K562 (cell line): Measurements from ENCODE around the gene CENPB. TPM values are rescaled to one million over a fixed set of nuclear protein-coding genes. Genes with fewer than 3 reads are reported as not detected.

Experiments
- FOXA1 ChIP-seq: fragments of 450-650 bp; IDR thresholded peaks from 2 replicates; pipeline ENCODE4 v1.6.1; 2016; ENCODE audit warnings: mild to moderate bottlenecking, borderline replicate concordance
- GABPB2 ChIP-seq: fragments of 250-450 bp; sonication (Bioruptor Pico); conservative IDR thresholded peaks from 2 replicates; pipeline ENCODE4 v1.5.1; 2021; ENCODE audit warnings: mild to moderate bottlenecking
- KLF10 ChIP-seq: fragments of 250-450 bp; sonication (Bioruptor Pico); IDR thresholded peaks from 2 replicates; pipeline ENCODE4 v1.6.1; 2021; ENCODE audit warnings: matching md5 sums
- KLF13 ChIP-seq: fragments of 450-650 bp; IDR thresholded peaks from 2 replicates; pipeline ENCODE4 v1.6.1; 2016; ENCODE audit warnings: missing genetic modification characterization, low read depth, mild to moderate bottlenecking, missing compliant biosample characterization, moderate library complexity, borderline replicate concordance
- MEF2D ChIP-seq: conservative IDR thresholded peaks from 2 replicates; pipeline ENCODE4 v1.6.1; 2016; ENCODE audit warnings: low read depth, missing genetic modification characterization, missing compliant biosample characterization
- RFX1 ChIP-seq: fragments of 450-650 bp; IDR thresholded peaks from 2 replicates; pipeline ENCODE4 v1.6.1; 2016; ENCODE audit warnings: mild to moderate bottlenecking, moderate library complexity
- SRSF7 ChIP-seq: fragments of 200-400 bp; formaldehyde crosslinking; optimal IDR thresholded peaks from 2 replicates; pipeline ENCODE3; 2017; ENCODE audit warnings: mild to moderate bottlenecking, low read depth, low read length
- TBP ChIP-seq: optimal IDR thresholded peaks from 2 replicates; pipeline ENCODE3; 2011; ENCODE audit warnings: low read depth, low read length, improper control_type of control experiment
- THRB ChIP-seq: fragments of 450-650 bp; formaldehyde crosslinking; conservative IDR thresholded peaks from 2 replicates; pipeline ENCODE4 v1.4.0; 2022; ENCODE audit warnings: mild to moderate bottlenecking, missing genetic modification characterization
- VEZF1 ChIP-seq: fragments of 200-800 bp; sonication (Bioruptor generic); IDR thresholded peaks from 2 replicates; pipeline ENCODE4 v1.6.1; 2017; ENCODE audit warnings: missing genetic modification characterization, missing compliant biosample characterization
- ZBTB40 ChIP-seq, 2 experiments: fragments of 450-650 bp in 1 of 2; sonication (generic) in 1 of 2; formaldehyde crosslinking in 1 of 2; IDR thresholded peaks; 2 replicates each; pipeline versions ENCODE4 v1.7.1 to v1.9.0; 2016 to 2022; ENCODE audit warnings: inconsistent platforms in 1 of 2, mild to moderate bottlenecking in 1 of 2, missing genetic modification reagents in 1 of 2
- ZNF431 ChIP-seq: sonication (generic); formaldehyde crosslinking; IDR thresholded peaks from 2 replicates; pipeline ENCODE4 v1.8.0; 2022; ENCODE audit warnings: mild to moderate bottlenecking, missing genetic modification reagents
- ZNF445 ChIP-seq: fragments of 250-450 bp; sonication (Bioruptor Pico); IDR thresholded peaks from 2 replicates; pipeline ENCODE4 v1.4.0; 2020; ENCODE audit warnings: low read depth, mild to moderate bottlenecking, moderate library complexity
- ZNF79 ChIP-seq: fragments of 250-450 bp; sonication (Bioruptor Pico); IDR thresholded peaks from 2 replicates; pipeline ENCODE4 v1.4.0; 2020; ENCODE audit warnings: low read depth, mild to moderate bottlenecking, moderate library complexity
- polyA plus RNA-seq, 8 experiments: library from polyadenylated mRNA; depleted of rRNA in 4 of 8; stranded (reverse) in 5 of 8; unstranded in 3 of 8; fragments of >200 nt; fragmentation: Nextera tagmentation in 2 of 8; fragmentation: Illumina TruSeq in 1 of 8; extraction: Ambion mirVana in 2 of 8; extraction: Trizol in 1 of 8; gene quantifications; 2 replicates each; pipeline versions ENCODE4 v1.2.1 to v1.2.3, GENCODE V29; 2011 to 2014; ENCODE audit warnings: inconsistent platforms in 1 of 8, missing spikeins in 1 of 8
- total RNA-seq, 7 experiments: library from RNA; depleted of rRNA in 6 of 7; stranded (reverse); fragments of >200 nt in 6 of 7; fragmentation: Illumina TruSeq in 2 of 7; extraction: Trizol in 2 of 7; gene quantifications; 2 replicates each; pipeline versions ENCODE4 v1.2.1 to v1.2.3, GENCODE V29; 2011 to 2021; ENCODE audit warnings: low replicate concordance in 1 of 7

The CENPB gene
- total and polyA plus RNA-seq, 9 of the 15 experiments (the other 6 are each of a cell fraction or from before 2014, with no cell fraction given), result 0.17 to 70.8 (median 24.9) TPM

- no peak for TF ChIP-seq SRSF7
- no peak for TF ChIP-seq ZNF445 (CRISPR knock-in tag)
- no peak for TF ChIP-seq THRB
- TF ChIP-seq MEF2D (tag), result no peak
- TF ChIP-seq VEZF1 (CRISPR knock-in tag), result peak; percentile 18
- no peak for TF ChIP-seq FOXA1
- TF ChIP-seq RFX1, result no peak
- TF ChIP-seq GABPB2 (CRISPR knock-in tag), result no peak
- TF ChIP-seq ZBTB40 (IDR thresholded peaks at IDR 0.05), result no peak
- no peak; the same call in 1 of the 2 replicates for TF ChIP-seq ZBTB40 (CRISPR knock-in tag; IDR thresholded peaks at IDR 0.05)
- TF ChIP-seq ZNF431 (CRISPR knock-in tag), result peak; percentile 16; the same call in 1 of the 2 replicates
- TF ChIP-seq ZNF79, result no peak
- TF ChIP-seq KLF10 (CRISPR knock-in tag), result no peak
- TF ChIP-seq KLF13 (tag), result no peak
- peak; percentile 63 for TF ChIP-seq TBP
Observed at GRCh38 chr20:3767427-3768341, 18.9 kb downstream of the CENPB start, which contains the start of gene ADISSP (continued).
